GM12878 (cell line): ENCODE data around the gene DNASE1L1. TPM values are rescaled to one million over a fixed set of nuclear protein-coding genes. Genes with fewer than 3 reads are reported as not detected.
A peak's percentile ranks its signal among the peaks of the same experiment; 100 is the strongest.

ENCODE experiments used
- ATF2 ChIP-seq: IDR thresholded peaks from 2 replicates; pipeline ENCODE4 v1.6.1; 2012; ENCODE audit warnings: low read length, inconsistent platforms
- BACH1 ChIP-seq: fragments of 450-650 bp; IDR thresholded peaks from 2 replicates; pipeline ENCODE4 v1.6.1; 2017; ENCODE audit warnings: mild to moderate bottlenecking, borderline replicate concordance
- BCL3 ChIP-seq: IDR thresholded peaks from 2 replicates; pipeline ENCODE4 v1.6.1; 2011; ENCODE audit warnings: borderline replicate concordance, low read depth, mild to moderate bottlenecking, moderate library complexity, low read length; ENCODE audit not compliant: insufficient read depth, poor library complexity, severe bottlenecking
- BHLHE40 ChIP-seq, 2 experiments: fragments of 450-650 bp in 1 of 2; IDR thresholded peaks; 2 replicates each; pipeline ENCODE4 v1.6.1; 2011 to 2017; ENCODE audit warnings: low read depth in 2 of 2, borderline replicate concordance in 1 of 2, improper control_type of control experiment in 1 of 2, low read length in 1 of 2, mild to moderate bottlenecking in 1 of 2
- CBFB ChIP-seq: IDR thresholded peaks from 2 replicates; pipeline ENCODE4 v1.6.1; 2016; ENCODE audit warnings: antibody characterized with exemption, low read depth
- ELK1 ChIP-seq: IDR thresholded peaks from 2 replicates; pipeline ENCODE4 v1.6.1; 2012; ENCODE audit warnings: low read depth, low read length, improper control_type of control experiment
- NKRF ChIP-seq: fragments of 450-650 bp; conservative IDR thresholded peaks from 2 replicates; pipeline ENCODE4 v1.6.1; 2017; ENCODE audit warnings: mild to moderate bottlenecking, moderate library complexity
- POLR2AphosphoS2 ChIP-seq: IDR thresholded peaks from 2 replicates; pipeline ENCODE4 v1.6.1; 2011; ENCODE audit warnings: low read depth, mild to moderate bottlenecking, low read length, improper control_type of control experiment, moderate library complexity
- SPI1 ChIP-seq: IDR thresholded peaks from 2 replicates; pipeline ENCODE4 v1.6.1; 2011; ENCODE audit warnings: low read depth, mild to moderate bottlenecking, low read length, moderate library complexity, borderline replicate concordance; ENCODE audit not compliant: insufficient read depth
- SRF ChIP-seq, 2 experiments: IDR thresholded peaks; 2 replicates each; pipeline ENCODE4 v1.6.1; 2011; ENCODE audit warnings: low read depth in 2 of 2, low read length in 2 of 2, mild to moderate bottlenecking in 1 of 2, moderate library complexity in 1 of 2
- YY1 ChIP-seq: IDR thresholded peaks from 2 replicates; pipeline ENCODE4 v1.6.1; 2011; ENCODE audit warnings: low read depth, mild to moderate bottlenecking, low read length
- ZNF592 ChIP-seq: fragments of 450-650 bp; IDR thresholded peaks from 2 replicates; pipeline ENCODE4 v1.6.1; 2017; ENCODE audit warnings: mild to moderate bottlenecking, moderate library complexity
- ZNF687 ChIP-seq: fragments of 450-650 bp; IDR thresholded peaks from 2 replicates; pipeline ENCODE4 v1.6.1; 2017; ENCODE audit warnings: mild to moderate bottlenecking, moderate library complexity
- polyA plus RNA-seq, 11 experiments: library from polyadenylated mRNA; depleted of rRNA in 4 of 11; unstranded in 6 of 11; stranded (reverse) in 5 of 11; fragments of >200 nt; fragmentation: Nextera tagmentation in 4 of 11; fragmentation: Illumina TruSeq in 1 of 11; extraction: Ambion mirVana in 4 of 11; extraction: Trizol in 1 of 11; gene quantifications; 1 replicate in 1 of 11; 2 replicates in 10 of 11; pipeline versions ENCODE4 v1.2.1 to v1.2.3, GENCODE V29; 2011 to 2016; ENCODE audit warnings: inconsistent platforms in 2 of 11, missing spikeins in 2 of 11, low read depth in 1 of 11
- total RNA-seq, 4 experiments: library from RNA; depleted of rRNA in 3 of 4; stranded (reverse); fragments of >200 nt in 3 of 4; fragmentation: Illumina TruSeq in 1 of 4; extraction: Trizol in 1 of 4; gene quantifications; 2 replicates each; pipeline versions ENCODE4 v1.2.1 to v1.2.3, GENCODE V29; 2013 to 2021

The DNASE1L1 gene
- total and polyA plus RNA-seq, 10 of the 15 experiments (the other 5 are each of a cell fraction or from before 2014, with no cell fraction given): 0.60 to 22.7 (median 6.8) TPM

GRCh38 chrX:154378799-154379568, 30.1 kb downstream of the DNASE1L1 start, which contains the start of gene EMD (continued):
- TF ChIP-seq ZNF687 (no peak), ELK1 (no peak), SRF (IDR thresholded peaks at IDR 0.05; ENCODE audit: low read depth in 2 of 2, low read length in 2 of 2) (no peak), BACH1 (peak; percentile 78), BCL3 (no peak), POLR2AphosphoS2 (0 out of 2 replicates have a peak, but pooled peaks have one; percentile 14), ZNF592 (no peak), BHLHE40 (IDR thresholded peaks at IDR 0.05; ENCODE audit: borderline replicate concordance in 1 of 2, low read depth in 2 of 2, low read length in 1 of 2) (peak; percentile 37 to 92; a peak in 3 of 4 replicates), SPI1 (no peak), NKRF (0 out of 2 replicates have a peak, but pooled peaks have one; percentile 61), ATF2 (no peak), CBFB (no peak), YY1 (no peak)
